NCI-H2029 treated with DMSO at 0.1 percent for 48 hours (cell line): ENCODE results near the gene NONO.
"Not testable (repeated sequence)": the region's sequence is repeated elsewhere in the genome, so short reads cannot be mapped to it uniquely, and the experiment has no call there.

Experiments
- DNase-seq: peaks from one replicate; lab custom pipeline; 2025; lab: John Stamatoyannopoulos, UW

NONO gene

GRCh38 chrX:71285929-71286328, 2.5 kb downstream of the NONO start:
- DNase-seq: no peak

- no peak for DNase-seq
These were observed 7.9 kb downstream of the NONO start for GRCh38 chrX:71291381-71291780.

DNA sequence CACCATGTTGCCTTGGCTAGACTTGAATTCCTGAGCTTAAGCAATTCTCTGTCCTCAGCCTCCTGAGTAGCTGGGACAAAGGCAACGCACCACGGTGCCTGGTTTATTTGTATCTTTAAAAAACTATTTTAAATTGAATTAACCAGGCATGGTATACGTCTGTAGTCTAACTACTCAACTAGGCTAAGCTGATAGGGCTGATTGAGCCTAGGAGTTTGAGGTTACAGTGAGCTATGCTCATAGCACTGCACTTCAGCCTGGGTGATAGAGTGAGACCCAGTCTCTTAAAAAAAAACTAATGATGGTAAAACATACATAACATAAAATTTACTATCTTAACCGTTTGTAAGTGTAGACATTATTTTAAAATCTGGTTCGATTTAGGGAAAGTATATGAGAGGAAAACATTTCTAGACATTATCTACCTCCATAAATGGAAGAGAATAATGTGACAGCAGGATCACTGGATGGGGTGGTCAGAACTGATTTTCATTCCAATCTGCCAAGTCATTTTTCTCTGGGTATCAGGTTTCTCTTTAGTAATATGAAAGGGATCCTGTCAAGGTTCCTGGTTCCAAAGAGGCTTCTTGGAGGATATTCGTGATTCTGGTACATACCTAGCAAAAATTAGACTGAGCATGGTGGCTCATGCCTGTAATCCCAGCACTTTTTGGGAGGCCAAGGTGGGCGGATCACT, 9.4 kb downstream of the NONO start:
- DNase-seq: no peak

DNA sequence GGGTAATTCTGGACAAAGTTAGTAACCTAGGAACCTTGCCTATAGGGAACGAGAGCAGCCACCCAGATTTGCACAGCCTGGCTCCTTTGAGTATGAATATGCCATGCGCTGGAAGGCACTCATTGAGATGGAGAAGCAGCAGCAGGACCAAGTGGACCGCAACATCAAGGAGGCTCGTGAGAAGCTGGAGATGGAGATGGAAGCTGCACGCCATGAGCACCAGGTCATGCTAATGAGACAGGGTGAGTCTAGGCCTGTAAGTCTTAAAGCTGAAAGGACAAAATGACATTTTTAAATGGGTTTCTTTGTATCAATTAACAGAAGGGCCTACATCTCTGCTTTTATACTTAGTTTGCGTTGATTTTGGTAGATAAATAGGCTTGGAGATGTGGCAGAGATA, 13.4 kb downstream of the NONO start:
- no peak for DNase-seq

DNA sequence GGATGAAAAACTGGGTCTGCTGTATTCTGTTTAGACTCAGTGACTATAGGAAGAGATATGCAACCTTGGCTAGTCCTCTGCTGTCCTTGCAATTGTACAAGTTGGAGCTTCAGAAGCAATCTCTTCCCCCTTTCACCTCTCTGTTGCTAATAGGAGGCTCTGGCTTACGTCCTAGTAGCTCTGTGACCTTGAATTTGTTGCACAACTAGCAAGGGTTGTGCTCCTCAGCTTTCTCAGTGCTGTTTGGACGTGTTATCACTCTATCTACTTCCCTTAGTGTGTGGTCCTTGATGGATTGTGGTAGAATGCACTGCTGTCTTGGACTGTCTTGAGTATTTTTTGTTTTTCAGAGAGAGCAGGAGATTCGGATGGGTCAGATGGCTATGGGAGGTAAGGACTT, 14.7 kb downstream of the NONO start:
- no peak for DNase-seq

DNA sequence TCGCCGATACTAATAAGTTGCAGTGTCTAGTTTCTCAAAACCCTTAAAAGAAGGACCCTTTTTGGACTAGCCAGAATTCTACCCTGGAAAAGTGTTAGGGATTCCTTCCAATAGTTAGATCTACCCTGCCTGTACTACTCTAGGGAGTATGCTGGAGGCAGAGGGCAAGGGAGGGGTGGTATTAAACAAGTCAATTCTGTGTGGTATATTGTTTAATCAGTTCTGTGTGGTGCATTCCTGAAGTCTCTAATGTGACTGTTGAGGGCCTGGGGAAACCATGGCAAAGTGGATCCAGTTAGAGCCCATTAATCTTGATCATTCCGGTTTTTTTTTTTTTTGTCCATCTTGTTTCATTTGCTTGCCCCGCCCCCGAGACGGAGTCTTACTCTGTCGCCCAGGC, 16.6 kb downstream of the NONO start:
- not testable (repeated sequence) for DNase-seq

GRCh38 chrX:71300495-71300894, 17.1 kb downstream of the NONO start:
- not testable (repeated sequence) for DNase-seq

GRCh38 chrX:71301195-71301924, 17.9 kb downstream of the NONO start, which contains the start of gene ITGB1BP2:
TSS of gene ITGB1BP2 (plus strand) at chrX:71301750. CDS start at chrX:71301807, 57 bp downstream.
- DNase-seq: no peak

DNA sequence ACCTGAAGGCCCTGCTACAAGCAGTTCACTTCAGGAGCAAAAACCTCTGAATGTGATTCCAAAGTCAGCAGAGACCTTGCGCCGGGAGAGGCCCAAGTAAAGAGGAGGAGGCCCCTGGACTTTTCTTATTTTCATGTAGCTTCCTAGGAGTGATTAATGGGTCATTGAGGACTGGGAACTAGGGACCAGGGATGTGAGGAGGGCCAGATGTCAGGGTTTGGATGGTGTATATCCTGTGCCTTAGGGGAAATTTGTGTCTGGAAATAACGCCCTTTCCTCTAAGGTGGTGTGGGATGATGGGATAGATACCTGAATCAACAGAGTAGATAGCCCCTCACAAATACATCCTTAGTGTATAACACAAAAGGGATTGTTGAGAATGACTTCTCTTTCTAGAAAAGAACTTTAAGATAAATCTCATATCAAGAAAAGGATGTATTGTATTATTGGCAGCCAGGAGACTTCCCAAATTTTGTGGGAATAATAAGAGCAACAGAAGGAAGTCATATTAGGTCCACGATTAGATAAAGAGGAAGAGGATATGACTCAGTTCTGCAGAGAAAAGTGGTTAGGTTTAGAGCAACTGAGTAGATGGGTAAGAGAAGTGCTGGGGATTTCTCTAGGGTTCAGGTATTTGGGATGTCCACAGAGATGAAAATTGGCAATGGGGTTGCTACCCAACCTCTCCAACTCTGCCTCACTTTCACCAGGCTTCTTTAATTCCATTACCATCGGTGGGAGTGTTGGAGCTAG, 19.2 kb downstream of the NONO start:
- no peak for DNase-seq

GRCh38 chrX:71304561-71304960, 21.1 kb downstream of the NONO start:
- DNase-seq: no peak

- no peak for DNase-seq
These were observed 32.5 kb downstream of the NONO start for GRCh38 chrX:71315917-71316316.

- not testable (repeated sequence) for DNase-seq
These were observed 33.5 kb downstream of the NONO start for GRCh38 chrX:71316959-71317358.

DNA sequence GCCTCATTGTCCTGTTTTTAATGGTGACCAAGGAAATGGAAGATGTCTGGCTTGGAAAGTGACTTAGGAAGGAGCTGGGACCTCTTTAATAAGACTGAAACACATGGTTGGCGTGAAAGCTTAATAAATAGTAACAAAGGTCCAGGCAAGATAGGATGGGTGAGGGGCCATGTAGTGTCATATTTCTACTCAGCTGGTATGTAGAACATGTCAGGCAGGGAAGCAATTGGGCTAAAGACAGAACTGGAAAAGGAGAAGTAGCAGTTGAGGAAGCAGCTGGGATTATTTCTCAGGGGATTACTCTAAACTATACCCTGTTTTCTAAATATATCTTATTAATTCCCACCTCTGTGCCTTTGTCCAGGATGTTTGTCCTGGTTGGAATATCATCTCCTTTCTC, 36.7 kb downstream of the NONO start:
- DNase-seq: no peak

DNA sequence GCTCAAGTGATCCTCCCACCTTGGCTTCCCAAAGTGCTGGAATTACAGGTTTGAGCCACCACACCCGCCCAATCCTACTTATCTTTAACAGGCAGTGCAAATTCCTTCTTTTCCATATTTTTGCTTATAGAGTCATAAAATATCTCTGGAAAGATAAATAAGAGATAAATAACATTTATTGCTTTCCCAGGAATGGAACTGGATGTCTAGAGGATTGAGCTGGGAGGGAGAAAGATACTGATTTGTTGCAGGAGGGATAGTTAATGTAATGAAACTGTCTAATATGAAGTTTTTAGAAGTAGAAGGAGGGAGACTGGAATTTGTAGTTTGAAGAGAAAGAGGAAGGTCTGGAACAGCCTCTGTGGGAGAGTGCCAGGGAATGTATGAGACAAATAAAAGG, 38.3 kb downstream of the NONO start:
- no peak for DNase-seq

DNA sequence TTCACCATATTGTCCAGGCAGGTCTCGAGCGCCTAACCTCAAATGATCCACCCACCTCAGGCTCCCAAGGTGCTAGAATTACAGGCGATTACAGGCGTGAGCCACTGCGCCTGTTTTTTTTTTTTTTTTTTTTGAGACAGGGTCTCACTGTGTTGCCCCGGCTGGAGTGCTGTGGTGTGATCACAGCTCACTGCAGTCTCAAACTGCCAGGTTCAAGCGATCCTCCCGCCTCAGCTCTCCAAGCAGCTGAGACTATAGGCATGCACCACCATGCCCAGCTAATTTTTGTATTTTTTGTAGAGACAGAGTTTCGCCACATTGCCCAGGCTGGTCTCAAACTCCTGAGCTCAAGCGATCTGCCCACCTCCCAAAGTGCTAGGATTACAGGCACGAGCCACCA, 41.0 kb downstream of the NONO start:
- DNase-seq: not testable (repeated sequence)

DNA sequence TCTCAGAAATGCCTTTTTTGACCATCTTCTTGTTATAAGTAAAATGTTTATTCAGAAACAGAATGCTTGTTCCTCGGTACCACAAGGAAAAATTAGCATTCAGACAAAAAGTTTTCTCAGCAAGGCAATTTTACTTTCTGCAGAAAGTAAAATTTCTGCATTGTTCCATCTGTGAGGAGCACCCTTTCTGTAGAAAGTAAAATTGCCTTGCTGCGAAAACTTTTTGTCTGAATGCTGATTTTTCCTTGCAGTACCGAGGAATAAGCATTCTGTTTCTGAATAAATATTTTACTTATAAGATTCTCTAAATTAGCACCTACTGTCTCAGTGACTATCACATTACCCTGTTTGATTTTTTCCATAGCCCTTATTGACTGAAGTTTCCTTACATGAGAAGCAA, 43.0 kb downstream of the NONO start:
- no peak for DNase-seq

- DNase-seq: not testable (repeated sequence)
These were observed 65.8 kb downstream of the NONO start for GRCh38 chrX:71349151-71349665.

DNA sequence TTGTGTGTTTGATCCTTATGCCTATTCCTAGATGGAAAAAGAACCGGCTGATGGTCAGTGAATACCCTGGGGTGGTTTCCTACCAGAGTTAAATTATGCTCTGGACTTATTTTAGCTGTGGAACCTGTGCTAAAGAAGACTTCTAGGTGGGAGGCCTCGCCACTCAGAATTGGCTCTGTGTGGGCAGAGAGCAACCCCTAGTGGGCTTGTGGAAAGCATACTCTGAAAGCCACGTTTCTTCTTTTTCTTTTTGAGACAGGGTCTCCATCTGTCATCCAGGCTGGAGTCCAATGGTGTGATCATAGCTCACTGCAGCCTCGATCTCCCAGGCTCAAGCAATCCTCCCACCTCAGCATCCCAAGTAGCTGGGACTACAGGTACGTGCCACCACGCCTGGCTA, 66.4 kb downstream of the NONO start:
- DNase-seq: not testable (repeated sequence)
